GM23248 (cell line): ENCODE results near the gene SFRP4.

ENCODE experiments used
- EZH2 ChIP-seq: fragments of 200-600 bp; sonication (generic); IDR thresholded peaks from 2 replicates; pipeline ENCODE4 v1.6.1; 2018; ENCODE audit warnings: antibody characterized with exemption, mild to moderate bottlenecking; ENCODE audit not compliant: insufficient read depth, poor library complexity, severe bottlenecking
- EZH2phosphoT487 ChIP-seq: fragments of 200-600 bp; sonication (generic); IDR thresholded peaks from 2 replicates; pipeline ENCODE4 v1.6.1; 2018; ENCODE audit warnings: antibody characterized with exemption, moderate library complexity, mild to moderate bottlenecking, low read depth; ENCODE audit not compliant: insufficient read depth

DNA sequence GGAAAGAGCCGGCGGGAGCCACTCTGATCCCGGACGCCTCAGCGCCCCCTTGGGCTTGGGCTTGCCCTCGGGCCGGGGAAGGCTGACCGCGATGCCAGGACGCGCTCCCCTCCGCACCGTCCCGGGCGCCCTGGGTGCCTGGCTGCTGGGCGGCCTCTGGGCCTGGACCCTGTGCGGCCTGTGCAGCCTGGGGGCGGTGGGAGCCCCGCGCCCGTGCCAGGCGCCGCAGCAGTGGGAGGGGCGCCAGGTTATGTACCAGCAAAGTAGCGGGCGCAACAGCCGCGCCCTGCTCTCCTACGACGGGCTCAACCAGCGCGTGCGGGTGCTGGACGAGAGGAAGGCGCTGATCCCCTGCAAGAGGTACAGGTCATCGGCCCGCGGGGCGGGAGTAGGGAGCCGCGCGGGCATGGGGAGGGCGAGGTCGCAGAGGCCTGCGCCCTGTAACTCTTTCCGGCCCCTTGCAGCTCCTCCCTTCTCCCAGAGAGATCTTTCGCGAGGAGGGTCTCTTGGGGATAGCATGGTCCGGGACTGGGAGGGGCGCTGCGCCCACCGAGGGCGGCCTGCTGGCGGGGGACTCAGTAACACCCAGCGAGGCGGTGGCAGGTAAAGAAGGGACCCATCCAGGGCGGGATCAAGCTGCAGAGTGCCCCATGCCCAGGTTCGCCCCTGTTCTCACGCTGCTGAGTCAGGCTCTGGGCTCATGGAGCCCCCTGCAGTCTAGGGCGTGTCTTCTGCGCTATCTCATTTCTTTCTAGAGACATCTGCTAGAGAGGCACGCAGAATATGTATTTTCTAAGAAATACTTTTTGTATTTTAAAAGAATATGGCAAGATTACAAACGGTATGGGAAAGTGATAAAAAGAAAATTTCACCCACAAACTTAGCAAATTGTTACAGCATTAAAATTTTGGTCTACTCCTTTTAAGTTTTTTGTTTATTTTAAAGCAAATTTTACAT is 4.5 kb upstream of the SFRP4 start:
- TF ChIP-seq EZH2 (no peak), EZH2phosphoT487 (no peak)
